Measurements from ENCODE around the gene PLXNA1. TPM values are rescaled to one million over a fixed set of nuclear protein-coding genes. Genes with fewer than 3 reads are reported as not detected.

The PLXNA1 gene
- total RNA-seq, 1 donor: 62.4 TPM

DNA sequence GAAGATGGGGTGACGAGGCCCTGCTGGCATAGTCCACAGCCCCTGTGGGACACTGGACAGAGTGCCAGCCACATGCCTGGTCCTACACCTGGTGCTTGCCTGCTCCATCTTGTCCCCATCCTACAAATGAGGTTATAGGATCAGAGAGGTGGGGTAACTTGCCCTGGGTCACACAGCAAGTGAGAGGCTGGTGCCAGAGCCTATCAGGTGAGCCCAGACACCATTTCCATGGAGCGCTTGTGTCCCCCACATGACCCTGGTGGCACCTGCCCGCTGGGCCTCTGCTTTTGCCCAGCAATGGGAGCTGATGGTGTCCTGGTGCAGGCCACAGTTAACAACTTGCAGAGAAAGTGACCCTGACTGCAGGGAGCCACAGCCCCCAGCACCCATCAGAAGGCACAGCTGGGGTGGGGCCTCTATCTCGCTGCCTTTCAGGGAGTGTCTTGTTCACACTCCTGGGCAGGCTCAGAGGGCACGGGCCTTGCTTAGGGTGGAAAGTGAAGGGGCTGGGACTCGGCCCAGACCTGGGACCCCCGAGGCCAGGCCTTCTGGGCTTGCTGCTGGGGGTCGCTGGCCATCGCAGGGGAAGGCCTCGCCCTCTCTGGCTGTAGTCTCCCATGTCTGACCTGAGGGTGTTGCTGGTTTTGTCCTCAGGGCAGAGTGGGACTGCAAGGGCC is 7.2 kb downstream of the PLXNA1 start:
- DNase-seq (ENCODE audit: low read depth): no peak
- TF ChIP-seq, protein P1, sequence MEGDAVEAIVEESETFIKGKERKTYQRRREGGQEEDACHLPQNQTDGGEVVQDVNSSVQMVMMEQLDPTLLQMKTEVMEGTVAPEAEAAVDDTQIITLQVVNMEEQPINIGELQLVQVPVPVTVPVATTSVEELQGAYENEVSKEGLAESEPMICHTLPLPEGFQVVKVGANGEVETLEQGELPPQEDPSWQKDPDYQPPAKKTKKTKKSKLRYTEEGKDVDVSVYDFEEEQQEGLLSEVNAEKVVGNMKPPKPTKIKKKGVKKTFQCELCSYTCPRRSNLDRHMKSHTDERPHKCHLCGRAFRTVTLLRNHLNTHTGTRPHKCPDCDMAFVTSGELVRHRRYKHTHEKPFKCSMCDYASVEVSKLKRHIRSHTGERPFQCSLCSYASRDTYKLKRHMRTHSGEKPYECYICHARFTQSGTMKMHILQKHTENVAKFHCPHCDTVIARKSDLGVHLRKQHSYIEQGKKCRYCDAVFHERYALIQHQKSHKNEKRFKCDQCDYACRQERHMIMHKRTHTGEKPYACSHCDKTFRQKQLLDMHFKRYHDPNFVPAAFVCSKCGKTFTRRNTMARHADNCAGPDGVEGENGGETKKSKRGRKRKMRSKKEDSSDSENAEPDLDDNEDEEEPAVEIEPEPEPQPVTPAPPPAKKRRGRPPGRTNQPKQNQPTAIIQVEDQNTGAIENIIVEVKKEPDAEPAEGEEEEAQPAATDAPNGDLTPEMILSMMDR (IDR thresholded peaks at IDR 0.05; ENCODE audit: insufficient read depth, low read length): no peak
- H3K4me3 ChIP-seq (ENCODE audit: low read depth, low read length): no peak overlapping the region

DNA sequence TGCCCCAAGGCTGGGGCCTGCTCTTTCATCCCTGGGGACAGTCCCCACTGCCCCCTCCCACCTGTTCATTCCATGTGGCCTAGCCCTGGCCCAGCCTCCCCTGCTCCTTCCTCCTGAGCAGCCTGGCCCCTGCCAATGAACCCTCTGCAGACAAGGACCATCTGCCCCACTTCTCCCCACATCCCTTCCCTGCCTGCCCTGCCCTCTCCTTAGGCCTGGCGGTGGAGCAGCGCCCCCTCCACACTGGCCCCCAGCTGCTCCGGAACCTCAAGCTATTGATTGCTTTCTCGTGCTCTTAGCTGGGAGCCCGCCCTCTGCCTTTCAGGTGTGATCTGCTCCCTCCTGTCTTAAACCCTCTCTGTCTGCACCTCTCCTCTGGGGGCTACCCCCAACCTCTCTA is 8.0 kb downstream of the PLXNA1 start:
- no peak for DNase-seq (ENCODE audit: low read depth)
- TF ChIP-seq, protein P1 (IDR thresholded peaks at IDR 0.05; ENCODE audit: insufficient read depth, low read length): no peak
- no peak overlapping the region for H3K4me3 ChIP-seq (ENCODE audit: low read depth, low read length)

DNA sequence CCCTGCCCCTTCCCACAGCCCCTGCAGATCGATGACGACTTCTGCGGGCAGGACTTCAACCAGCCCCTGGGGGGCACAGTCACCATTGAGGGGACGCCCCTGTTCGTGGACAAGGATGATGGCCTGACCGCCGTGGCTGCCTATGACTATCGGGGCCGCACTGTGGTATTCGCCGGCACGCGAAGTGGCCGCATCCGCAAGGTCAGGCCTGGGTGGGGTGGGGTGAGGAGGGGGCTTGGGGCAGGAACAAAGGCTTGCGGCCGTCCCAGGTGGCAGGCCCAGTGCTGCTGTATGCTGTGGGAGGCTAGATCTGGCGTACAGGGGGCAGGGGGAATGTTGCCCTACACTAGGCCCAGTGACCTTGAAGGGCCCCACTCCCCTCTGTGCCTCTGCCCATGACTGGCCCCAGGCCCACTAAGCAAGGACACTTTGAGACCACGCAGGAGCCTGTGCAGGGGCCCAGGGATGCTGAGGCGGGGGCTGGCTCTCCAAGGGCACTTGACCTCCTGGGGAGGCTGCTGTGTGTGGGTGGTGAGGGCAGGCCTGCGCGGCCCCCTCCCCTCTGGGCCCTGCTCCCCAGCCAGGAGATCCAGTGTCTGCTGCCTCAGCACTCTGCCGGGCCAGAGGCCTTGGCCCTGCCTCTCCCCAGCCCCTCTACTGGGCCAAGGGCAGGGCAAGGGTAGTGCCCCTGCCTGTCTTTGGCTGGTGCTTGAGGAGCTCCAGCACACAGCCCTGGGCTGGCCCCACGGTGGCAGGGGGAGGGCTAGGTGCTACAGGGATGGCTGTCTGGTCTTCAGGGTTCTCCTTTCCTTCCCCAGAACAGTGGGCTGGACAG is 8.7 kb downstream of the PLXNA1 start:
- TF ChIP-seq, protein P1 (IDR thresholded peaks at IDR 0.05; ENCODE audit: insufficient read depth, low read length): no peak
- H3K4me3 ChIP-seq (ENCODE audit: low read depth, low read length): no peak overlapping the region
- DNase-seq (ENCODE audit: low read depth): no peak

DNA sequence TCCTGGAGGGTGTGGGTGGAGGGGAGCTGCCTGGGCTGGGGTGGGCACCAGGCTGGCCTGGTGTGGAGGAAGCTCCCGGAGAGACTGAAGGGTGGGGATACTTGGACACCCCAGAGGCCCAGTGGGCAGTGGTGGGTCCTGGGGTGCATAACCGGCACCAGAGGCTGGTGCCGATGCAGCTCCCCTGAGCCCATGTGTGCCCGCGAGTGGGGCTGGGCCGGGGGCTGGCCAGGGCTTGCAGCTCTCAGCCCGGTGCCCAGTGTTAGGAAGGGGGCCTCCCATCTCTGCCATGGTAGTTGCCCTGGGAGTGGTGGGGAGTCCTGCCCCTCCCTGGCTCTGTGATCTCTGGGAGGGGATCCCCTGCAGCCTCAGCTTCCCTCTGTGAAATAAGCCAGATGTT is 9.3 kb downstream of the PLXNA1 start:
- DNase-seq (ENCODE audit: low read depth): no peak
- TF ChIP-seq, protein P1 (IDR thresholded peaks at IDR 0.05; ENCODE audit: insufficient read depth, low read length): no peak
- H3K4me3 ChIP-seq (ENCODE audit: low read depth, low read length): no peak overlapping the region

DNA sequence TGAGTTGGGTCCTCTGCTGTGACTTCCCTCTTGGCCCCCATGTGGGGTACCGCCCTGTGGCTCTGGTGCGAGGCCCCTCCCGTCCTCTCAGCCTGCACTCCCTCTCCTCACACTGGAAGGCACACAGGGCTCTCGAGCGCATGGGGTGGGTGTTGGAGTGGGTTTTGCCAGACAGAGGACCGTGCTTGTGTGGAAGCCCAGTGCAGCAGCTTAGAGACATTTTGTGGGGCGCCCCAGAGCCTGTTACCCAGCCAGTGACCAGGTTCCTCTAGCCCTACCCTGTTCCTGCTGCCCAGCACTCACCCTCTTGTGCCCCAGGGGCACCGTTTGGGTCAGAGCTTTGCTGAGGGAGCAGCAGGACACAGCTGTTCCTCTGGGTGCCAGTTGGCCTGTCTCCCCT is 9.9 kb downstream of the PLXNA1 start:
- DNase-seq (ENCODE audit: low read depth): no peak
- TF ChIP-seq, protein P1 (IDR thresholded peaks at IDR 0.05; ENCODE audit: insufficient read depth, low read length): no peak

GRCh38 chr3:126993436-126993835 is 10.5 kb downstream of the PLXNA1 start:
- no peak for DNase-seq (ENCODE audit: low read depth)
- TF ChIP-seq, protein P1 (IDR thresholded peaks at IDR 0.05; ENCODE audit: insufficient read depth, low read length): no peak
- no peak overlapping the region for H3K4me3 ChIP-seq (ENCODE audit: low read depth, low read length)

More for the DNA sequence above, 9.9 kb downstream of the PLXNA1 start:
- no peak overlapping the region for H3K4me3 ChIP-seq (ENCODE audit: low read depth, low read length)
